K562 (cell line): ENCODE measurements around the gene DPH5. TPM values are rescaled to one million over a fixed set of nuclear protein-coding genes. Genes with fewer than 3 reads are reported as not detected.

Experiments used
- ATAC-seq: fragments of 200-7000 bp; cut with Tn5 transposase; 3 replicates; pipeline ENCODE4 v1.9.1; 2020; ENCODE audit warnings: moderate library complexity
- BruUV-seq: library from RNA; stranded (reverse); fragments of 400-500 nt; replicated peaks from 2 replicates; lab custom pipeline; 2021; lab: Mats Ljungman, UMichigan
- CTCF ChIA-PET: fragments of 300-600 bp; formaldehyde crosslinking; extraction: SDS; loops from one replicate; lab custom pipeline; 2021; ENCODE audit warnings: low intra/inter-chr PET ratio; lab: Yijun Ruan, JAX
- POLR2A ChIA-PET: fragments of 300-600, 350-650 bp; sonication (Branson Sonifier 250); formaldehyde crosslinking; extraction: SDS; loops from one replicate; lab custom pipeline; 2021; ENCODE audit warnings: antibody characterized with exemption, inconsistent platforms; lab: Yijun Ruan, JAX
- DNase-seq, 4 experiments: peaks; one replicate each; pipeline versions ENCODE4 v3.0.0 to v3.0.0-alpha.2; 2011 to 2018; ENCODE audit warnings: low spot score in 3 of 4, mixed read lengths in 3 of 4; ENCODE audit errors: extremely low read depth in 1 of 4
- FAIRE-seq: peaks from 2 replicates; lab custom pipeline; 2011; peaks lifted over from hg19 to GRCh38; lab: Jason Lieb, UNC
- H2AFZ ChIP-seq: 2 replicates; pipeline ENCODE4 v1.6.0; 2011; ENCODE audit warnings: low read depth, low read length, control low read depth, inconsistent platforms
- H3K27ac ChIP-seq: fragments of 200-600 bp; 3 replicates; pipeline ENCODE4 v1.8.0; 2011; ENCODE audit warnings: low read depth, mild to moderate bottlenecking, control low read depth, inconsistent platforms, low read length, moderate library complexity, mixed read lengths; ENCODE audit errors: extremely low read depth
- H3K27me3 ChIP-seq, 2 experiments: fragments of 300-600 bp in 1 of 2; 2 replicates in 1 of 2; 3 replicates in 1 of 2; pipeline versions ENCODE4 v1.6.0 to v1.8.0; 2011; ENCODE audit warnings: inconsistent platforms in 2 of 2, low read length in 2 of 2, mild to moderate bottlenecking in 1 of 2, mixed read lengths in 1 of 2, moderate library complexity in 1 of 2; ENCODE audit not compliant: control insufficient read depth in 2 of 2, insufficient read depth in 2 of 2
- H3K36me3 ChIP-seq: fragments of 300-600 bp; 3 replicates; pipeline ENCODE4 v1.8.0; 2011; ENCODE audit warnings: mild to moderate bottlenecking, low read length, inconsistent platforms; ENCODE audit not compliant: control insufficient read depth, insufficient read depth
- H3K4me1 ChIP-seq, 2 experiments: fragments of 200-600 bp in 1 of 2; replicated peaks in 1 of 2; 2 replicates in 1 of 2; 3 replicates in 1 of 2; pipeline versions ENCODE4 v1.5.1 to v1.8.0; 2011; ENCODE audit warnings: inconsistent platforms in 2 of 2, low read length in 2 of 2, mild to moderate bottlenecking in 1 of 2, mixed read lengths in 1 of 2, moderate library complexity in 1 of 2; ENCODE audit not compliant: control insufficient read depth in 2 of 2, insufficient read depth in 2 of 2
- H3K4me2 ChIP-seq: 2 replicates; pipeline ENCODE4 v1.6.1; 2011; ENCODE audit warnings: low read length, control low read depth, inconsistent platforms, mixed read lengths; ENCODE audit not compliant: insufficient read depth
- H3K4me3 ChIP-seq: fragments of 200-600 bp; sonication (generic), shearing (Covaris generic); 2 replicates; pipeline ENCODE4 v1.5.1; 2016; ENCODE audit warnings: control low read depth, inconsistent platforms
- H3K79me2 ChIP-seq: fragments of 200-600 bp; 3 replicates; pipeline ENCODE4 v1.8.0; 2011; ENCODE audit warnings: low read length, inconsistent platforms; ENCODE audit not compliant: control insufficient read depth, insufficient read depth
- H3K9ac ChIP-seq, 2 experiments: 2 replicates each; pipeline versions ENCODE4 v1.6.0 to v1.6.1; 2011; ENCODE audit warnings: low read depth in 2 of 2, low read length in 2 of 2, control low read depth in 1 of 2, inconsistent platforms in 1 of 2, mild to moderate bottlenecking in 1 of 2, mixed read lengths in 1 of 2; ENCODE audit not compliant: insufficient read depth in 1 of 2
- H3K9me1 ChIP-seq: one replicate; pipeline ENCODE4 v1.6.0; 2011; ENCODE audit warnings: inconsistent platforms, mild to moderate bottlenecking, low read length, moderate library complexity; ENCODE audit not compliant: control insufficient read depth, insufficient read depth
- H3K9me3 ChIP-seq: replicated peaks from 2 replicates; pipeline ENCODE4 v1.5.1; 2011; ENCODE audit warnings: low read depth, low read length, inconsistent platforms; ENCODE audit not compliant: control insufficient read depth, insufficient read depth
- H4K20me1 ChIP-seq: replicated peaks from 2 replicates; pipeline ENCODE4 v1.6.1; 2011; ENCODE audit warnings: low read length, inconsistent platforms, mixed read lengths; ENCODE audit not compliant: control insufficient read depth, insufficient read depth
- ARNT ChIP-seq, 2 experiments: fragments of 450-650 bp; IDR thresholded peaks; 2 replicates each; pipeline ENCODE4 v1.6.1; 2016; ENCODE audit warnings: mild to moderate bottlenecking in 1 of 2
- BDP1 ChIP-seq: IDR thresholded peaks from 3 replicates; pipeline ENCODE4 v1.6.1; 2011; ENCODE audit not compliant: insufficient read length, insufficient read depth
- C11orf30 ChIP-seq: fragments of 450-650 bp; IDR thresholded peaks from 2 replicates; pipeline ENCODE4 v1.6.1; 2016; ENCODE audit warnings: low read depth, mild to moderate bottlenecking
- CAMTA2 ChIP-seq: fragments of 250-450 bp; sonication (Bioruptor Pico); conservative IDR thresholded peaks from 2 replicates; pipeline ENCODE4 v1.5.1; 2022
- ELK3 ChIP-seq: fragments of 450-650 bp; formaldehyde crosslinking; IDR thresholded peaks from 2 replicates; pipeline ENCODE4 v1.4.0; 2020; ENCODE audit warnings: mild to moderate bottlenecking
- JUNB ChIP-seq: fragments of 450-650 bp; formaldehyde crosslinking; conservative IDR thresholded peaks from 2 replicates; pipeline ENCODE4 v1.4.0; 2020; ENCODE audit warnings: mild to moderate bottlenecking
- MAFF ChIP-seq: IDR thresholded peaks from 2 replicates; pipeline ENCODE4 v1.6.1; 2012; ENCODE audit warnings: low read length, improper control_type of control experiment
- MAFG ChIP-seq: fragments of 450-650 bp; conservative IDR thresholded peaks from 2 replicates; pipeline ENCODE4 v1.6.1; 2016; ENCODE audit warnings: missing genetic modification characterization, missing compliant biosample characterization
- MAFK ChIP-seq: IDR thresholded peaks from 2 replicates; pipeline ENCODE4 v1.6.1; 2011; ENCODE audit warnings: low read length, improper control_type of control experiment
- MLLT1 ChIP-seq, 2 experiments: fragments of 450-650 bp; IDR thresholded peaks; 2 replicates each; pipeline ENCODE4 v1.6.1; 2016
- MTA1 ChIP-seq: fragments of 450-650 bp; IDR thresholded peaks from 2 replicates; pipeline ENCODE4 v1.6.1; 2017; ENCODE audit warnings: borderline replicate concordance
- NCOA6 ChIP-seq: fragments of 450-650 bp; IDR thresholded peaks from 2 replicates; pipeline ENCODE4 v1.6.1; 2017; ENCODE audit warnings: mild to moderate bottlenecking
- NFXL1 ChIP-seq: fragments of 450-650 bp; formaldehyde crosslinking; IDR thresholded peaks from 2 replicates; pipeline ENCODE4 v1.4.0; 2021; ENCODE audit warnings: mild to moderate bottlenecking
- TCF7L2 ChIP-seq: fragments of 150-350 bp; IDR thresholded peaks from 2 replicates; pipeline ENCODE4 v1.6.1; 2016; ENCODE audit warnings: low read depth, mild to moderate bottlenecking, low read length, moderate library complexity
- XRCC3 ChIP-seq: fragments of 450-650 bp; IDR thresholded peaks from 2 replicates; pipeline ENCODE4 v1.6.1; 2017; ENCODE audit warnings: mild to moderate bottlenecking, moderate library complexity
- ZBTB33 ChIP-seq: sonication (generic); formaldehyde crosslinking; IDR thresholded peaks from 2 replicates; pipeline ENCODE4 v1.8.1; 2023; ENCODE audit warnings: mild to moderate bottlenecking, missing genetic modification reagents
- ZNF316 ChIP-seq: fragments of 450-650 bp; IDR thresholded peaks from 2 replicates; pipeline ENCODE4 v1.6.1; 2016
- WGBS: fragments of 100-300 bp; shearing (Covaris generic); methylation state at CpG from one replicate; pipeline ENCODE4 v1.1.6; 2016; ENCODE audit warnings: low coverage, mixed read lengths; ENCODE audit not compliant: insufficient coverage; ENCODE audit errors: missing lambda C conversion rate; 5-methylcytosine and 5-hydroxymethylcytosine counted together
- in situ Hi-C: fragments of 300-500 bp; cut with MboI; formaldehyde crosslinking; loops from 4 replicates; pipeline ENCODE4 v1.15.0; 2018; ENCODE audit warnings: inconsistent platforms, mixed read lengths
- intact Hi-C: fragments of 100-400 bp; cut with micrococcal nuclease; formaldehyde crosslinking; loops from 2 replicates; pipeline ENCODE4 v1.14.2; 2022
- polyA plus RNA-seq, 8 experiments: library from polyadenylated mRNA; depleted of rRNA in 4 of 8; stranded (reverse) in 5 of 8; unstranded in 3 of 8; fragments of >200 nt; fragmentation: Nextera tagmentation in 2 of 8; fragmentation: Illumina TruSeq in 1 of 8; extraction: Ambion mirVana in 2 of 8; extraction: Trizol in 1 of 8; gene quantifications; 2 replicates each; pipeline versions ENCODE4 v1.2.1 to v1.2.3, GENCODE V29; 2011 to 2014; ENCODE audit warnings: inconsistent platforms in 1 of 8, missing spikeins in 1 of 8
- total RNA-seq, 7 experiments: library from RNA; depleted of rRNA in 6 of 7; stranded (reverse); fragments of >200 nt in 6 of 7; fragmentation: Illumina TruSeq in 2 of 7; extraction: Trizol in 2 of 7; gene quantifications; 2 replicates each; pipeline versions ENCODE4 v1.2.1 to v1.2.3, GENCODE V29; 2011 to 2021; ENCODE audit warnings: low replicate concordance in 1 of 7

The DPH5 gene
- total and polyA plus RNA-seq, 9 of the 15 experiments (the other 6 are each of a cell fraction or from before 2014, with no cell fraction given): 37.6 to 159 (median 89.7) TPM

- no peak for FAIRE-seq
- Histone ChIP-seq H3K27ac (no peak overlapping the region), H3K4me2 (no peak overlapping the region), H3K4me3 (no peak overlapping the region), H3K27me3 (no peaks in the 10 kb centered on the region), H3K9ac (no peak overlapping the region), H4K20me1 (no peaks in the 10 kb centered on the region), H3K4me1 (peaks cover 1 to 8% of the 10 kb centered on the region in 2 experiments; a peak in 2 of 5 replicates), H2AFZ (no peak overlapping the region), H3K9me3 (no peaks in the 10 kb centered on the region), H3K36me3 (peaks cover 11% of the 10 kb centered on the region), H3K9me1 (no peaks in the 10 kb centered on the region), H3K79me2 (peaks cover 70% of the 10 kb centered on the region)
- no peak for ATAC-seq
- in situ Hi-C loops: no loop called here
- intact Hi-C loops: loop anchor here (5.0 to 10.0 kb wide), 2 partner anchors 208 to 256 kb away; partner anchors contain the start of gene S1PR1
- POLR2A ChIA-PET: no interaction called here
- CTCF ChIA-PET: no interaction called here
- TF ChIP-seq TCF7L2 (no peak), ZNF316 (peak; percentile 90), C11orf30 (peak; percentile 80), NFXL1 (CRISPR knock-in tag) (no peak), BDP1 (no peak), XRCC3 (no peak), ELK3 (CRISPR knock-in tag) (no peak), JUNB (CRISPR knock-in tag) (no peak), NCOA6 (no peak), CAMTA2 (CRISPR knock-in tag) (no peak), MTA1 (no peak), MLLT1 (IDR thresholded peaks at IDR 0.05) (no peak), MAFG (tag) (peak; percentile 58; the same call in 1 of the 2 replicates), ARNT (IDR thresholded peaks at IDR 0.05) (no peak), MAFF (peak; percentile 42), MAFK (peak; percentile 8; the same call in 1 of the 2 replicates), ZBTB33 (CRISPR knock-in tag) (no peak)
- DNase-seq: no peak
- WGBS: 39% methylated on average over 1 of the region's 1 CpG
- BruUV-seq: no TSS peak
Measured at GRCh38 chr1:101029184-101029583, 3.6 kb upstream of the DPH5 start.
